Esophagus squamous epithelium (tissue), 5 donors: ENCODE measurements around the gene CABP1. TPM values are rescaled to one million over a fixed set of nuclear protein-coding genes. Genes with fewer than 3 reads are reported as not detected.

Experiments
- DNase-seq: peaks from one replicate; lab custom pipeline; 2025; lab: John Stamatoyannopoulos, UW
- H3K27ac ChIP-seq, 4 donors: fragments of 200-600 bp; sonication (generic); one replicate each; pipeline ENCODE4 v1.5.1; 2016 to 2019; ENCODE audit warnings: mild to moderate bottlenecking in 1 of 4
- H3K27me3 ChIP-seq, 4 donors: fragments of 200-600 bp; sonication (generic); 1 replicate in 3 of 4; 2 replicates in 1 of 4; pipeline versions ENCODE4 v1.5.1 to v1.6.0; 2017 to 2021; ENCODE audit warnings: antibody characterized with exemption in 1 of 4
- H3K36me3 ChIP-seq, 3 donors: fragments of 200-600 bp; sonication (generic); one replicate each; pipeline ENCODE4 v1.5.1; 2016 to 2019
- H3K4me1 ChIP-seq, 3 donors: fragments of 200-600 bp; sonication (generic); one replicate each; pipeline ENCODE4 v1.5.1; 2017 to 2019
- H3K4me3 ChIP-seq, 4 donors: fragments of 200-600 bp; sonication (generic); 1 replicate in 3 of 4; 2 replicates in 1 of 4; pipeline ENCODE4 v1.5.1; 2016 to 2019; ENCODE audit warnings: mild to moderate bottlenecking in 2 of 4, moderate library complexity in 1 of 4
- H3K9me3 ChIP-seq, 3 donors: fragments of 200-600 bp; sonication (generic); one replicate each; pipeline ENCODE4 v1.5.1; 2016 to 2019
- POLR2A ChIP-seq, 4 donors: fragments of 450-650 bp; IDR thresholded peaks; one replicate each; pipeline ENCODE4 v1.6.1; 2017; ENCODE audit warnings: antibody characterized with exemption in 4 of 4, mild to moderate bottlenecking in 4 of 4, moderate library complexity in 3 of 4
- WGBS, 2 donors: methylation state at CpG; one replicate each; pipeline ENCODE4 v1.1.5; 2018; 5-methylcytosine and 5-hydroxymethylcytosine counted together
- intact Hi-C: fragments of 100-400 bp; cut with DNase I; formaldehyde crosslinking; loops from one replicate; pipeline ENCODE4 v1.15.0; 2022
- total RNA-seq, 4 donors: library from RNA; depleted of rRNA; stranded (reverse); fragments of >200 nt; gene quantifications; one replicate each; pipeline ENCODE4 v1.1.0, GENCODE V29; 2016
- TF ChIP-seq, protein P1 (sequence below), 6 experiments: fragments of 450-650 bp in 4 of 6; fragments of 200-600 bp in 2 of 6; sonication (generic) in 2 of 6; IDR thresholded peaks; one replicate each; pipeline ENCODE4 v1.5.1; 2016 to 2019; ENCODE audit warnings: antibody characterized with exemption in 6 of 6, mild to moderate bottlenecking in 4 of 6, moderate library complexity in 4 of 6
- donor health status: DM: yes; HTN: yes; CAD: no.

CABP1 gene
- 1 to 10 TPM in 2 of 4 donors, under 1 TPM in 2; 0.19 to 2.4 (median 1.3) TPM for total RNA-seq

DNA sequence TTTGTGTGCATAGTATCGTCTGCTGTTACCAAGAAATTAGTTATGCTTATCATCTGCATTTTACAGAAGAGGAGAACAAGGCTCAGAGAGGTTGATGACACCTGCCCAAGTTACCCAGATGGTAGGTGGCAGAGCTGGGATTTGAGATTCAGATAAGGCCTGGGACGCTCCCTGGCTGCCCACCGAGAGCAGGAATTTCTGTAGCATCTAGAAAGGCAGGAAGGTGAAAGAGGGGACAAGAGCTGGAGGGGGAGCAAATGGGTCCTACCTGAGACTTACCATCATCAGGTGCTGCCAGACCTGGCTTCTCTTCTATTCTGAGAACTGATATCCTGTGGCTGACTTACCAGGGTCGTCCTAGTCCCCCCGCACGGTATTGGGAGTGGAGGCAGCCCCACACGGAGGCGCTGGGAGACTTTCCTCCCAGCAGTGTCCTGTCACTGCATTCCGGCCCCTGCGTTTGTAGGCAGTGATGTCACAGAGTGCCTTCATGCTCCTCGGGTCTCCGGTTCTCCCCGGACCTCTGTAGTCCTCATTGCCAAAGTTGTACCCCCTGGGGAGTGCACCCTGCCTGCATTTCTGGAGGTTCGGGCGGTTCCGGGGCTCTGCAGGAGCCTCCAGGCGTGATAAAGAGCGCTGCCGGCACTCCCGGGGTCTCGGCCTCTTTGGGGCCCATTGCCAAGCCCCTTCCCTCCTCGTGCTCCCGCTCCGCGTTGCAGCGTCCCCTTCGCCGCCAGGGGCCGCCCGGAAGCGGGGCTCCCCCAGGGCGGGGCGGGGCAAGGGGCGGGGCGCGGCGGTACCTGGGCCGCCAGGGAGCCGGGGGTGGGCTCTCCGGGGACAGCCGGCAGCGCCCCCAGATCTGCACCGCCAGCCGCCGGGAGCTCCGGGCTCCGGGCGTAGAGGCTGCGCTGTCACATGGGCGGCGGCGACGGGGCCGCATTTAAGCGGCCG is at the start of gene CABP1:
Gene CABP1 (plus strand): TSS at position 856 of the 951 bp plus-strand sequence. CDS start 60 bp downstream, at position 916.
- peak within 1 kb of the TSS; percentile 30 to 68 (median 43) for H3K4me3 ChIP-seq
- H3K36me3 ChIP-seq = no peaks in the 10 kb centered on the region
- intact Hi-C loops = loop anchor here (10.0 kb wide), 1 partner anchor 345 kb away; no protein-coding TSS in a partner anchor
- DNase-seq = no peak
- no peak within 1 kb of the TSS for H3K27ac ChIP-seq
- peaks cover 6 to 21% (median 18%) of the 10 kb centered on the region in 3 donors for H3K4me1 ChIP-seq
- TF ChIP-seq, protein P1, sequence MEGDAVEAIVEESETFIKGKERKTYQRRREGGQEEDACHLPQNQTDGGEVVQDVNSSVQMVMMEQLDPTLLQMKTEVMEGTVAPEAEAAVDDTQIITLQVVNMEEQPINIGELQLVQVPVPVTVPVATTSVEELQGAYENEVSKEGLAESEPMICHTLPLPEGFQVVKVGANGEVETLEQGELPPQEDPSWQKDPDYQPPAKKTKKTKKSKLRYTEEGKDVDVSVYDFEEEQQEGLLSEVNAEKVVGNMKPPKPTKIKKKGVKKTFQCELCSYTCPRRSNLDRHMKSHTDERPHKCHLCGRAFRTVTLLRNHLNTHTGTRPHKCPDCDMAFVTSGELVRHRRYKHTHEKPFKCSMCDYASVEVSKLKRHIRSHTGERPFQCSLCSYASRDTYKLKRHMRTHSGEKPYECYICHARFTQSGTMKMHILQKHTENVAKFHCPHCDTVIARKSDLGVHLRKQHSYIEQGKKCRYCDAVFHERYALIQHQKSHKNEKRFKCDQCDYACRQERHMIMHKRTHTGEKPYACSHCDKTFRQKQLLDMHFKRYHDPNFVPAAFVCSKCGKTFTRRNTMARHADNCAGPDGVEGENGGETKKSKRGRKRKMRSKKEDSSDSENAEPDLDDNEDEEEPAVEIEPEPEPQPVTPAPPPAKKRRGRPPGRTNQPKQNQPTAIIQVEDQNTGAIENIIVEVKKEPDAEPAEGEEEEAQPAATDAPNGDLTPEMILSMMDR (IDR thresholded peaks at IDR 0.05) = peak in 1 of 6 experiments; percentile 19
- TF ChIP-seq POLR2A (IDR thresholded peaks at IDR 0.05) = no peak
- WGBS, 2 donors = 20 to 45% methylated on average over 6 to 19 of the region's 56 CpGs
- no peaks in the 10 kb centered on the region for H3K9me3 ChIP-seq
- peaks cover 5 to 68% (median 16%) of the 10 kb centered on the region in 4 donors for H3K27me3 ChIP-seq

DNA sequence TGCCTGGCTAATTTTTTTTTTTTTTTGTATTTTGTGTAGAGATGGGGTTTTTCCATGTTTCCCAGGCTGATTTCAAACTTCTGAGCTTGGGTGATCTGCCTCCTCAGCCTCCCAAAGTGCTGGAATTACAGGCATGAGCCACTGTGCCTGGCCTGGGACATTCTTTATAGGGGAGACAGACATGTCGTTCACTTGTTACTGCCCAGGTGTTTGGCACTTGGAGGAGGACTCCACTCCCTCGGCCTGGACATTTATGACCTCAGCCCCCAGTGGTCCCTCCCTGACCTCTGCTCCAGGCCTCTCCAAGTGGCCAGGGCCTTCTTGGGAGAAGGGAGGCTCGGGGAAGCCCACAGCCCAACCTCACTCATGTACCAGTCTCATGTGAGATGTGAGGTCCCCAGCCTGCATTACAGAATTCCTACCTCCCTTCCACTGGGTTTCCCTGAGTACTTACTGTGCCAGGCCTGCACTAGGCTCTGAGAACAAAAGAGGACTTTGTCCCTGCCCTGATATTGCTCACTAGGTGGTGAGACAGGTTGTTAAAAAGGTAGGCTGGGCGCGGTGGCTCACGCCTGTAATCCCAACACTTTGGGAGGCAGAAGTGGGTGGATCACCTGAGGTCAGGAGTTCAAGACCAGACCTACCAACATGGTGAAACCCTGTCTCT is 49.6 kb upstream of the CABP1 start:
- TF ChIP-seq, protein P1 (IDR thresholded peaks at IDR 0.05) = no peak
- TF ChIP-seq POLR2A (IDR thresholded peaks at IDR 0.05) = no peak
- no peaks in the 10 kb centered on the region for H3K27me3 ChIP-seq
- no peak for DNase-seq
- H3K9me3 ChIP-seq = no peaks in the 10 kb centered on the region
- H3K4me1 ChIP-seq = no peaks in the 10 kb centered on the region
- intact Hi-C loops = no loop called here
- no peak overlapping the region for H3K27ac ChIP-seq
- WGBS, 2 donors = 71 to 85% methylated on average over 3 to 5 of the region's 6 CpGs
- H3K36me3 ChIP-seq = no peaks in the 10 kb centered on the region
- no peak overlapping the region for H3K4me3 ChIP-seq

DNA sequence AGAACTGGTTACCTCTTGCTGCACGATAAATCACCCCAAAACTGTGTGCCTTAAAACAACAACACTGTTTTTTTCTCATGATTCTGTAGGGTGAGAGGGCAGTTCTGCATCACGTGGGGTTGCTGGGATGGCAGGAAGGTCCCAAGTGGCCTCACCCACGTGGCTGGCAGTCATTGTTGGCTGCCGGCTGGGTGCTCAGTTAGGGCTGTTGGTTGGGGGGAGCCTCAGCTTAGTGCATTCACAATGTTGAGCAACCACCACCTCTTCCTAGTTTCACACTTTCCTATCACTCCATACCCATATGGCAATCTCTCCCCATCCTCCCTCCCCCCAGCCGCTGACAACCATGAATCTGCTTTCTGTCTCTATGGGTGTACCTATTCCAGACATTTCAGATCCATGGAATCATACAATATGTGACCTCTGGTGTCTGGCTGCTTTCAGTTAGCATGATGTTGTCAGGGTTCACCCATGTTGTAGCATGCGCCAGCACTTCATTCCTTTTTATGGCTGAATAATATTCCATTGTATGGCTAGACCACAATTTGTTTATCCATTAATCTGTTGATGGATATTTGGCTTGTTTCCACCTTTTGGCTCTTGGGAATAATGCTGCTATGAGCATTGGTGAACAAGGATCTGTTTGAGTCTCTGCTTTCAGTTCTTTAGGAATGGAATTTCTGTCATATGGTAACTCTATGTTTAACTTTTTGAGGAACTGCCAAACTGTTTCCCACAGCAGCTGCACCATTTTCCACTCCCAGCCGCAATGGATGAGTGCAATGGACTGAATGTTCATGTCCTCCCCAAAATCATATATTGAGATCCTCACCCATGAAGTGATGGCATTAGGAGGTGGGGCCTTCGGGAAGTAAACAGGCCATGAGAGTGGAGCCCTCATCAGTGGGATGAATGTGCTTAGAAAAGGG is 48.0 kb upstream of the CABP1 start:
- Histone ChIP-seq H3K9me3 (no peaks in the 10 kb centered on the region), H3K4me1 (no peaks in the 10 kb centered on the region), H3K27me3 (peaks cover 0 to 3% (median 0%) of the 10 kb centered on the region in 4 donors), H3K27ac (no peak overlapping the region), H3K4me3 (no peak overlapping the region), H3K36me3 (no peaks in the 10 kb centered on the region)
- no peak for DNase-seq
- intact Hi-C loops = no loop called here
- WGBS, 2 donors = 59 to 68% methylated on average over 8 of the region's 8 CpGs
- no peak for TF ChIP-seq POLR2A (IDR thresholded peaks at IDR 0.05)
- TF ChIP-seq, protein P1 (IDR thresholded peaks at IDR 0.05) = no peak

DNA sequence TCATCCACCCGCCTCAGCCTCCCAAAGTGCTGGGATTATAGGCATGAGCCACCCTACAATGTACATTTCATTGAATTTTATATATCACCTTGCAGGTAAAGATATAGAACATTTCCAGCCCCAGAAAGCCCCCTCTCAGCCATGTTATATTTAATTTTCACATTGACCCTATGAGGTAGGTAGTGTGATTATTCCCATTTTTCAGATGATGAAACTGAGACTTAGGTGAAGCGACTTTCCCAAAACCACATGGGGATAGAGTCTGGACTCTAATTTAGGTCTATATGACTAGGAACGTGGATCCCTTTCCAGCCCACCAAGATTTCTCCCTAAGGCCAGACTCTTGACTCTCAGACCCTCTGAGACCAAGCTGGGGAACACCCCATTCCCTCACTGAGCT is 43.5 kb upstream of the CABP1 start:
- no peak overlapping the region for H3K4me3 ChIP-seq
- H3K36me3 ChIP-seq = no peaks in the 10 kb centered on the region
- TF ChIP-seq, protein P1 (IDR thresholded peaks at IDR 0.05) = no peak
- TF ChIP-seq POLR2A (IDR thresholded peaks at IDR 0.05) = no peak
- no peak for DNase-seq
- intact Hi-C loops = no loop called here
- H3K27me3 ChIP-seq = peaks cover 0 to 7% (median 0%) of the 10 kb centered on the region in 4 donors
- WGBS, 2 donors = 84 to 90% methylated on average over 3 of the region's 3 CpGs
- no peak overlapping the region for H3K27ac ChIP-seq
- peaks cover 0 to 13% (median 0%) of the 10 kb centered on the region in 3 donors for H3K4me1 ChIP-seq
- no peaks in the 10 kb centered on the region for H3K9me3 ChIP-seq
